ENCODE results near the gene BAHCC1.
A peak's percentile ranks its signal among the peaks of the same experiment; 100 is the strongest.
"Not testable (repeated sequence)": the region's sequence is repeated elsewhere in the genome, so short reads cannot be mapped to it uniquely, and the experiment has no call there.

Gene BAHCC1

GRCh38 chr17:81411305-81411704, 16.0 kb downstream of the BAHCC1 start:
- FAIRE-seq: no peak
- DNase-seq (ENCODE audit: low spot score): no peak

- FAIRE-seq (no peak), DNase-seq (ENCODE audit: low spot score) (no peak)
Observed at GRCh38 chr17:81412490-81413093, 17.3 kb downstream of the BAHCC1 start.

GRCh38 chr17:81413497-81414135, 18.4 kb downstream of the BAHCC1 start:
- DNase-seq (ENCODE audit: low spot score) (no peak), FAIRE-seq (no peak)

GRCh38 chr17:81414756-81415516, 19.7 kb downstream of the BAHCC1 start:
- FAIRE-seq (no peak), DNase-seq (ENCODE audit: low spot score) (no peak)

GRCh38 chr17:81415681-81416080, 20.4 kb downstream of the BAHCC1 start:
- FAIRE-seq (no peak), DNase-seq (ENCODE audit: low spot score) (no peak)

- DNase-seq (ENCODE audit: low spot score) (no peak), FAIRE-seq (no peak)
Observed at GRCh38 chr17:81416612-81417011, 21.4 kb downstream of the BAHCC1 start.

- DNase-seq (ENCODE audit: low spot score) (no peak), FAIRE-seq (no peak)
Observed at GRCh38 chr17:81417049-81417878, 22.0 kb downstream of the BAHCC1 start.

- no peak for DNase-seq (ENCODE audit: low spot score)
- no peak for FAIRE-seq
Observed at GRCh38 chr17:81417879-81418709, 22.8 kb downstream of the BAHCC1 start.

- no peak for FAIRE-seq
Observed at GRCh38 chr17:81418710-81419318, 23.6 kb downstream of the BAHCC1 start.

GRCh38 chr17:81419319-81419885, 24.1 kb downstream of the BAHCC1 start:
- peak; percentile 47 for DNase-seq (ENCODE audit: low spot score)
- no peak for FAIRE-seq

More at GRCh38 chr17:81418710-81419318, 23.6 kb downstream of the BAHCC1 start:
- DNase-seq (ENCODE audit: low spot score): no peak

- DNase-seq (ENCODE audit: low spot score) (no peak), FAIRE-seq (no peak)
Observed at GRCh38 chr17:81419886-81420768, 24.9 kb downstream of the BAHCC1 start.

- FAIRE-seq (no peak), DNase-seq (ENCODE audit: low spot score) (peak; percentile 46)
Observed at GRCh38 chr17:81420769-81421462, 25.7 kb downstream of the BAHCC1 start.

- FAIRE-seq: peak; percentile 85
- DNase-seq (ENCODE audit: low spot score): peak; percentile 93
Observed at GRCh38 chr17:81422776-81423697, 27.8 kb downstream of the BAHCC1 start.

GRCh38 chr17:81423698-81424071, 28.4 kb downstream of the BAHCC1 start:
- DNase-seq (ENCODE audit: low spot score) (no peak), FAIRE-seq (no peak)

- FAIRE-seq: no peak
- DNase-seq (ENCODE audit: low spot score): peak; percentile 9
Observed at GRCh38 chr17:81424151-81425017, 29.1 kb downstream of the BAHCC1 start.

GRCh38 chr17:81425041-81425440, 29.8 kb downstream of the BAHCC1 start:
- DNase-seq (ENCODE audit: low spot score); FAIRE-seq: not testable (repeated sequence)
